GM12873 (cell line): ENCODE data around the gene SLC9A9.

ENCODE experiments used
- TF ChIP-seq, protein P1 (sequence below): IDR thresholded peaks from 2 replicates; pipeline ENCODE4 v1.5.1; 2012; ENCODE audit warnings: low read depth, mild to moderate bottlenecking, moderate library complexity, low read length, control low read depth; ENCODE audit not compliant: insufficient read depth; ENCODE audit errors: missing control alignments

The SLC9A9 gene

DNA sequence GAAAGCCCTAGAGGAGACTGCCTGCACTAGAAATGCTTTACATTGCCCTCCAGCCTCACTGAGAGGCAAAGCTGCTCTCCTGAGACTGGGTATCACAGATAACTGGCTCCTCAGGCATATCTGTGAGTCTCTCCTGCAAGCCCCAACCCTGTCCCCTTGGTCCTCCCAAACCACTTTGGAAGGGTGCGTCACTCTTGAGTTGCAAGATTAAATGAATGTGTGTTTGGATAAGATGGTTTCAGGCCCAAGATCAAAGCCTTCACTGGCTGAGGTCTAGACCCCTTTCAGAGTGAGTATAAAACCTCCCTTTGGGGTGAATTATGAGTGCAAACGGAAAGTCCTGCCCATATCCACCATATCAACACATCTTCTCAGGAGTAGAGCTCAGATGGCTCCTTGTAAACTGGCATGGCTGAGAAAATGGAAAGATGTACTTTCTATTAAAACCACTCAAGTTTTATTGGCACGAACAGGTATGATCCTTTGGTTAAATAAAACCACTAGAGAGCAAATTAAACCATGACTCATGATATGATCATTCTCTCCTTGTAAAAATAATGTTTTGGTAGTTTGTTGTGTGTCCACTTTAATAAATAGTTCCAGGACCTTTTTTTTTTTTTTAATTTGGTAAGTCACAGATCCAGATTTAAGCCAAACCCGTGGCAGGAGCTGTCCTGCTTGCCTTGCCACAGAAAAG lies 564.7 kb downstream of the SLC9A9 start:
- TF ChIP-seq, protein P1, sequence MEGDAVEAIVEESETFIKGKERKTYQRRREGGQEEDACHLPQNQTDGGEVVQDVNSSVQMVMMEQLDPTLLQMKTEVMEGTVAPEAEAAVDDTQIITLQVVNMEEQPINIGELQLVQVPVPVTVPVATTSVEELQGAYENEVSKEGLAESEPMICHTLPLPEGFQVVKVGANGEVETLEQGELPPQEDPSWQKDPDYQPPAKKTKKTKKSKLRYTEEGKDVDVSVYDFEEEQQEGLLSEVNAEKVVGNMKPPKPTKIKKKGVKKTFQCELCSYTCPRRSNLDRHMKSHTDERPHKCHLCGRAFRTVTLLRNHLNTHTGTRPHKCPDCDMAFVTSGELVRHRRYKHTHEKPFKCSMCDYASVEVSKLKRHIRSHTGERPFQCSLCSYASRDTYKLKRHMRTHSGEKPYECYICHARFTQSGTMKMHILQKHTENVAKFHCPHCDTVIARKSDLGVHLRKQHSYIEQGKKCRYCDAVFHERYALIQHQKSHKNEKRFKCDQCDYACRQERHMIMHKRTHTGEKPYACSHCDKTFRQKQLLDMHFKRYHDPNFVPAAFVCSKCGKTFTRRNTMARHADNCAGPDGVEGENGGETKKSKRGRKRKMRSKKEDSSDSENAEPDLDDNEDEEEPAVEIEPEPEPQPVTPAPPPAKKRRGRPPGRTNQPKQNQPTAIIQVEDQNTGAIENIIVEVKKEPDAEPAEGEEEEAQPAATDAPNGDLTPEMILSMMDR, result no peak

DNA sequence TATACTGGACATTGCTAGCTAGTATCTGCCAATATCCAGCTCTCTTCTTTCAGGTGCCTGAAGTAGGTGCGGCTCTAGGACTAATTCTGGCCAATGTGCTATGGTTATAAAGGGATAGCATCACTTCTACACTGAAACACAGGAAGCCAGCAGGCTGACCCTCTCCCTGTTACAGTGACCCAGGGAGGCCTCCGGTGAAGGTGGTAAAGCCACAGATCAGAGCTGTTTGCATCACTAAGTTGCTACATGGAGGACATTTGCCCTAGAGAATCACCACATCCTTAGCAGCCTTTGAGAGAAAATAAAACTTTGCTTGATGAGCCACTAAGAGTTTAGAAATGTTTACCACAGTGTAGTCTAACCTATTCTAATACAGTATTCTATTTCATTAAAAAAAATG lies 567.3 kb downstream of the SLC9A9 start:
- TF ChIP-seq, protein P1, result no peak

DNA sequence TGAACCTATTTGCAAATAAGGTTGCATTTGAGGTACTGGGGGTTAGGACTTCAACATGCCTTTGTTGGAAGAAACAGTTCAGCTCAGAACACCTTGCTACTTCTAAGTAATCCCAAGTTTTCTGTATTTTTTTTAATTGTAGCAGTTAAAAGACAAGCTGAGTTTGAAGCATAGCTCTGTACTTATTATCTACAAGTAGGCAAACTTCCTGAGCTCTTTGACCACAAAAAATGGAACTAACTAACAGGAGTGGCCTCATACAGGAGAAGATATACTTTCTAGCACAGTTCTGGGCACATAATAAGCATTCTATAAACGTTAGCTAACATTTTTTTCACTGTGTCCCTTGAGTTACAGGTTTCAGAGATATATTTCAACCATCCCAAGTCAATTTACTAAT lies 569.5 kb downstream of the SLC9A9 start:
- TF ChIP-seq, protein P1, result no peak

DNA sequence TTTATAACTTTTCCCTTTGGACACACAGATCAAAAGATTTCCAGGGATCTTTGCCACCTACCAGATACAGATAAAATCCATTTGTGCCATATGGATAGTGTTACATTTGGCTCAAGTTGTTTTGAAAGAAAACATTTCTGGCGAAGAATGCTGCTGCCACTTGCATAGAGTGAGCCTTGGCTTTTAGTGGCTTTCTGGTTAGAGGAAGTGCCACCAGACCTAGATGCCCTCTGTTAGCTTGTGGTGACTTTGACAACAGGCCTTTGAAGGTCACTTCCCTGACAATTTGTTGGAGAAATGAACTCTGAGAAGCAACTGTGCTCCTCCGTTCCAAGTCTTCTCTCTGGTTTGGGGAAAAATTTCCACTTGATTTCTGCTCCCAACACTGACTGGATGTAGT lies 570.7 kb downstream of the SLC9A9 start:
- TF ChIP-seq, protein P1, result no peak

DNA sequence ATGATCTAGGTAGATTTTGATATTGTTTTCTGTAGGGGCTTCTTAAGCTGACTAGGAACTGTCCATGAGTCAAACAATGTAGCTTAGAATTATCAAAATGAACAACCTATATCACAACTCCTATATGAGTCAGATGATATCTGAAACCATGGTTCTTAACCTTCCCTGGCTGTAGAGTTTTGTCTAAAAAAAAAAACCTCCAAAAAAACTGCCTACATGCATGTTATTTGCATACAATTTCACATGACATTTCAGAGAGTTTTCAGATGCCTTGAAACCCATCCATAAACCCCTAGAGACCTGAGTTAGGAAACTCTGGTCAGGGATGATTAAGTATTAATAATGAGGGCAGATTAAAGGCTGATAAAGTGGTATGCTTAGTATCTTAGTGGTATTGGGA lies 571.7 kb downstream of the SLC9A9 start:
- TF ChIP-seq, protein P1, result no peak

DNA sequence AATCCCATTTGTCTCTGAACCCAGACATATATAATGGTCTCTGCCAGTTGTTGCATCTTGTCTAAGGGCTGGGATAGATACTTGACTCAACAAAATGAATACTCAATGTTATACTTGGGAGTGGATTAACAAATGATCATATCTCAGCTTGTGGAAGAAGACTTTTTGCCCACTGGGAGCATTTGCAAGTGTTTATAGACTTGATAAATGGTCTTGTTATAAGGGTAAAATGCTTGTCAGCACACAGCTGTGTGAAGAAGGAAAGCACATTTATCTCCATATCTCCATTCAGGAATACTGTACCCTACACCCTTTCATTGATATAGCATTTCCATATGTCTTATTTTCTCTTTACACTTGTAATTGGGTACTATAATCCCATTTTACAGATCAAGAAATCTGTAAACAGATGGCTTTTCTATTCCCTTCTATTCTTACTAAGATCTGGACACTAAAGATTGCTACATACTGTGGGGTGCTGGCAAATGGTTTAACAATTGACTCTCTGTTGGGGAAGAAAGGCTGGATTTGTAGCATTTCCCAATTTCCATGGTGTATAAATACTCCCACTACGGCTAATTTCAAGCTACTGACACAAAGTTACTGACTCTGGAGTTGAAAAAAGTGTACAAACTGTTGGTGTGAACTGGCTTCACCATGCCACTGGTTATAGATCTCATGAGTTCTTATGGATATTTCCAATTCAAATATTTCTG lies 574.1 kb downstream of the SLC9A9 start:
- TF ChIP-seq, protein P1, result no peak

DNA sequence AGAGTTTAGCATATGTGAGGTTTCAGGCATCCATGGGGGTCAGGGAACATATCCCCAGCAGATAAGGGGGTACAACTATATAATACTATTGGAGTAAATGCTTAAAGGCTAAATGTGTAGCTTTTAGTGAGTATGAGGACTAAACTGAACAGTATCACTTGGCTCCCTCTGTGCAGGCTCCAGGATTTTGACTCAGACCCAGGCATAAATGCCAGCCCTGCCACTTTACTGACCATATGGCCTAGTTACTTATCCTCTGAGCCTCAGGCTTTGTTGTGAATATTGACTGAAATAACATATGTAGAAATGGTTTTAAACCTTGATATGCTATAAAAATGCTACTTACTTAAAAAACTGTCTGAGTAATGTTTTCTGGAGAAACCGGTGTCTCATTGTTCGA lies 577.1 kb downstream of the SLC9A9 start:
- TF ChIP-seq, protein P1, result no peak
